GM12878 (cell line): ENCODE results near the gene ANKS4B. TPM values are rescaled to one million over a fixed set of nuclear protein-coding genes. Genes with fewer than 3 reads are reported as not detected.

Experiments
- ATAC-seq: fragments of 200-7000 bp; cut with Tn5 transposase; 3 replicates; pipeline ENCODE4 v1.9.1; 2020; ENCODE audit warnings: mild to moderate bottlenecking, moderate library complexity
- BruUV-seq: library from RNA; stranded (reverse); fragments of 400-500 nt; replicated peaks from 2 replicates; lab custom pipeline; 2021; lab: Mats Ljungman, UMichigan
- CTCF ChIA-PET: fragments of 300-600 bp; sonication (Branson Sonifier 250); formaldehyde crosslinking; extraction: SDS; loops from one replicate; lab custom pipeline; 2021; ENCODE audit warnings: inconsistent platforms; lab: Yijun Ruan, JAX
- POLR2A ChIA-PET: fragments of 350-600 bp; formaldehyde crosslinking; extraction: SDS; loops from one replicate; lab custom pipeline; 2021; ENCODE audit warnings: inconsistent platforms; lab: Charles Lee
- RAD21 ChIA-PET: fragments of 300-600 bp; sonication (Branson Sonifier 250); formaldehyde crosslinking; loops from one replicate; lab custom pipeline; 2023; ENCODE audit warnings: antibody characterized with exemption; ENCODE audit not compliant: unreplicated experiment; lab: Charles Lee
- SMC1A ChIA-PET: fragments of 300-600 bp; sonication (Branson Sonifier 250); formaldehyde crosslinking; loops from one replicate; lab custom pipeline; 2023; ENCODE audit not compliant: unreplicated experiment, uncharacterized antibody; lab: Charles Lee
- DNase-seq: peaks from one replicate; pipeline ENCODE4 v3.0.0-alpha.2; 2011; ENCODE audit warnings: low read depth, low spot score
- FAIRE-seq: peaks from 3 replicates; lab custom pipeline; 2011; peaks lifted over from hg19 to GRCh38; lab: Jason Lieb, UNC
- H2AFZ ChIP-seq: 2 replicates; pipeline ENCODE4 v1.6.0; 2011; ENCODE audit warnings: low read depth, low read length, control low read depth; ENCODE audit not compliant: control insufficient read depth
- H3K27ac ChIP-seq: 2 replicates; pipeline ENCODE4 v1.5.1; 2011; ENCODE audit warnings: control low read depth; ENCODE audit not compliant: control insufficient read depth, insufficient read depth
- H3K27me3 ChIP-seq, 2 experiments: replicated peaks in 1 of 2; 2 replicates each; pipeline versions ENCODE4 v1.6.0 to v1.6.1; 2011; ENCODE audit warnings: low read length in 1 of 2; ENCODE audit not compliant: control insufficient read depth in 2 of 2, insufficient read depth in 2 of 2
- H3K36me3 ChIP-seq, 2 experiments: 2 replicates each; pipeline ENCODE4 v1.5.1; 2011; ENCODE audit warnings: low read length in 1 of 2; ENCODE audit not compliant: control insufficient read depth in 2 of 2, insufficient read depth in 2 of 2
- H3K4me1 ChIP-seq: 2 replicates; pipeline ENCODE4 v1.6.1; 2011; ENCODE audit warnings: mild to moderate bottlenecking, low read length, moderate library complexity, mixed read lengths; ENCODE audit not compliant: control insufficient read depth, insufficient read depth
- H3K4me2 ChIP-seq: 2 replicates; pipeline ENCODE4 v1.6.0; 2011; ENCODE audit warnings: control low read depth; ENCODE audit not compliant: control insufficient read depth, insufficient read depth
- H3K4me3 ChIP-seq: fragments of 200-600 bp; sonication (generic); 2 replicates; pipeline ENCODE4 v1.5.1; 2016
- H3K79me2 ChIP-seq: 2 replicates; pipeline ENCODE4 v1.6.0; 2011; ENCODE audit warnings: low read length; ENCODE audit not compliant: control insufficient read depth, insufficient read depth
- H3K9ac ChIP-seq: 2 replicates; pipeline ENCODE4 v1.8.0; 2011; ENCODE audit warnings: low read length, control low read depth, mixed read lengths; ENCODE audit not compliant: control insufficient read depth, insufficient read depth
- H3K9me3 ChIP-seq: replicated peaks from 3 replicates; pipeline ENCODE4 v1.5.1; 2011; ENCODE audit warnings: mild to moderate bottlenecking, low read length; ENCODE audit not compliant: control insufficient read depth, insufficient read depth
- H4K20me1 ChIP-seq: 2 replicates; pipeline ENCODE4 v1.6.0; 2011; ENCODE audit not compliant: control insufficient read depth, insufficient read depth
- NFXL1 ChIP-seq: fragments of 450-650 bp; IDR thresholded peaks from 2 replicates; pipeline ENCODE4 v1.6.1; 2017; ENCODE audit warnings: antibody characterized with exemption, mild to moderate bottlenecking, borderline replicate concordance
- PKNOX1 ChIP-seq: fragments of 450-650 bp; IDR thresholded peaks from 2 replicates; pipeline ENCODE4 v1.6.1; 2016; ENCODE audit warnings: mild to moderate bottlenecking
- POLR2AphosphoS2 ChIP-seq: IDR thresholded peaks from 2 replicates; pipeline ENCODE4 v1.6.1; 2011; ENCODE audit warnings: low read depth, mild to moderate bottlenecking, low read length, improper control_type of control experiment, moderate library complexity
- ZNF217 ChIP-seq: fragments of 450-650 bp; IDR thresholded peaks from 2 replicates; pipeline ENCODE4 v1.6.1; 2017; ENCODE audit warnings: antibody characterized with exemption, mild to moderate bottlenecking
- WGBS: methylation state at CpG from one replicate; pipeline ENCODE4 v1.1.6; 2016; ENCODE audit warnings: low lambda C conversion rate; ENCODE audit not compliant: insufficient replicate concordance, insufficient coverage; ENCODE audit errors: missing lambda C conversion rate; 5-methylcytosine and 5-hydroxymethylcytosine counted together
- in situ Hi-C: fragments of 300-500 bp; cut with MboI; formaldehyde crosslinking; loops from 9 replicates; pipeline ENCODE4 v1.14.3; 2018; ENCODE audit warnings: mixed read lengths
- intact Hi-C: fragments of 100-400 bp; cut with micrococcal nuclease; formaldehyde crosslinking; loops from one replicate; pipeline ENCODE4 v1.14.2; 2022; ENCODE audit not compliant: unreplicated experiment
- polyA plus RNA-seq, 11 experiments: library from polyadenylated mRNA; depleted of rRNA in 4 of 11; unstranded in 6 of 11; stranded (reverse) in 5 of 11; fragments of >200 nt; fragmentation: Nextera tagmentation in 4 of 11; fragmentation: Illumina TruSeq in 1 of 11; extraction: Ambion mirVana in 4 of 11; extraction: Trizol in 1 of 11; gene quantifications; 1 replicate in 1 of 11; 2 replicates in 10 of 11; pipeline versions ENCODE4 v1.2.1 to v1.2.3, GENCODE V29; 2011 to 2016; ENCODE audit warnings: inconsistent platforms in 2 of 11, missing spikeins in 2 of 11, low read depth in 1 of 11
- total RNA-seq, 4 experiments: library from RNA; depleted of rRNA in 3 of 4; stranded (reverse); fragments of >200 nt in 3 of 4; fragmentation: Illumina TruSeq in 1 of 4; extraction: Trizol in 1 of 4; gene quantifications; 2 replicates each; pipeline versions ENCODE4 v1.2.1 to v1.2.3, GENCODE V29; 2013 to 2021

Gene ANKS4B
- total and polyA plus RNA-seq, 10 of the 15 experiments (the other 5 are each of a cell fraction or from before 2014, with no cell fraction given), result 0.01 to 0.11 (median 0.05) TPM; not detected in 6

GRCh38 chr16:21227866-21228265 lies 5.6 kb upstream of the ANKS4B start:
- ATAC-seq, result no peak

GRCh38 chr16:21228361-21228872 lies 5.1 kb upstream of the ANKS4B start:
- no TSS peak for BruUV-seq
- Histone ChIP-seq H3K4me3 (no peak overlapping the region), H3K9ac (no peak overlapping the region), H4K20me1 (no peaks in the 10 kb centered on the region), H3K4me2 (no peak overlapping the region), H2AFZ (no peak overlapping the region), H3K27ac (no peak overlapping the region), H3K4me1 (no peaks in the 10 kb centered on the region), H3K27me3 (no peaks in the 10 kb centered on the region; a peak in 2 of 4 replicates), H3K79me2 (no peaks in the 10 kb centered on the region)
- DNase-seq, result no peak
- CTCF ChIA-PET, result interaction anchor here (0.6 kb wide), 1 partner anchor 45 kb away, joined by 3 read pairs; no protein-coding TSS in a partner anchor
- SMC1A ChIA-PET, result no interaction called here
- POLR2A ChIA-PET, result no interaction called here
- ATAC-seq, result no peak
- intact Hi-C loops (no loop called here), in situ Hi-C loops (no loop called here)
- RAD21 ChIA-PET, result no interaction called here
- FAIRE-seq, result no peak
- 0% methylated on average over 2 of the region's 2 CpGs for WGBS
- TF ChIP-seq PKNOX1 (no peak), ZNF217 (no peak)
- TF ChIP-seq, all 136 proteins: peak for 0
- H3K9me3 ChIP-seq, result no peaks in the 10 kb centered on the region
- H3K36me3 ChIP-seq, result no peaks in the 10 kb centered on the region

More at GRCh38 chr16:21227866-21228265, 5.6 kb upstream of the ANKS4B start:
- Histone ChIP-seq H3K4me1 (no peaks in the 10 kb centered on the region), H3K9ac (no peak overlapping the region), H3K36me3 (no peaks in the 10 kb centered on the region), H3K4me3 (no peak overlapping the region), H3K9me3 (no peaks in the 10 kb centered on the region), H3K79me2 (no peaks in the 10 kb centered on the region), H3K27ac (no peak overlapping the region), H3K4me2 (no peak overlapping the region), H2AFZ (no peak overlapping the region), H3K27me3 (no peaks in the 10 kb centered on the region; a peak in 1 of 4 replicates), H4K20me1 (no peaks in the 10 kb centered on the region)
- RAD21 ChIA-PET, result no interaction called here
- SMC1A ChIA-PET, result no interaction called here
- POLR2A ChIA-PET, result no interaction called here
- no peak for TF ChIP-seq POLR2AphosphoS2
- no peak for TF ChIP-seq NFXL1
- in situ Hi-C loops, result no loop called here
- BruUV-seq, result no TSS peak
- intact Hi-C loops, result no loop called here
- CTCF ChIA-PET, result interaction anchor here (0.6 kb wide), 1 partner anchor 45 kb away, joined by 3 read pairs; no protein-coding TSS in a partner anchor
- DNase-seq (no peak), FAIRE-seq (no peak)
